Upper lobe of left lung (tissue), 6 donors: Measurements from ENCODE around the gene PCDHGA6. TPM values are rescaled to one million over a fixed set of nuclear protein-coding genes. Genes with fewer than 3 reads are reported as not detected.
"Not testable (repeated sequence)": the region's sequence is repeated elsewhere in the genome, so short reads cannot be mapped to it uniquely, and the experiment has no call there.

Experiments
- ATAC-seq, 2 donors: fragments of 200-7000 bp; cut with Tn5 transposase; one replicate each; pipeline ENCODE4 v1.9.1; 2022; ENCODE audit warnings: mild to moderate bottlenecking in 2 of 2, moderate library complexity in 2 of 2; ENCODE audit not compliant: low FRiP score in 2 of 2
- DNase-seq, 2 donors: peaks; one replicate each; pipeline ENCODE4 v3.0.0-alpha.2; 2019 to 2020
- H3K27ac ChIP-seq, 4 donors: fragments of 200-600 bp; sonication (generic); one replicate each; pipeline ENCODE4 v1.5.1; 2016 to 2019
- H3K27me3 ChIP-seq, 4 donors: fragments of 200-600 bp; sonication (generic); one replicate each; pipeline ENCODE4 v1.5.1; 2017 to 2019
- H3K36me3 ChIP-seq, 4 donors: fragments of 200-600 bp; sonication (generic); one replicate each; pipeline ENCODE4 v1.5.1; 2016 to 2019
- H3K4me1 ChIP-seq, 4 donors: fragments of 200-600 bp; sonication (generic); one replicate each; pipeline ENCODE4 v1.5.1; 2018 to 2019
- H3K4me3 ChIP-seq, 4 donors: fragments of 200-600 bp; sonication (generic); one replicate each; pipeline ENCODE4 v1.5.1; 2017 to 2019; ENCODE audit warnings: mild to moderate bottlenecking in 2 of 4, moderate library complexity in 1 of 4
- H3K9me3 ChIP-seq, 4 donors: fragments of 200-600 bp; sonication (generic); one replicate each; pipeline ENCODE4 v1.5.1; 2018 to 2019
- EP300 ChIP-seq, 4 donors: sonication (generic); formaldehyde crosslinking; IDR thresholded peaks; one replicate each; pipeline ENCODE4 v1.5.1; 2017; ENCODE audit warnings: antibody characterized with exemption in 4 of 4, control low read depth in 2 of 4
- POLR2A ChIP-seq, 4 donors: fragments of 450-650 bp; IDR thresholded peaks; one replicate each; pipeline ENCODE4 v1.5.1; 2016 to 2017; ENCODE audit warnings: antibody characterized with exemption in 4 of 4, mild to moderate bottlenecking in 2 of 4
- POLR2AphosphoS5 ChIP-seq, 2 donors: sonication (generic); formaldehyde crosslinking; IDR thresholded peaks; one replicate each; pipeline ENCODE4 v1.5.1; 2017; ENCODE audit warnings: antibody characterized with exemption in 2 of 2
- WGBS, 2 donors: methylation state at CpG; one replicate each; pipeline ENCODE4 v1.1.5; 2017 to 2018; 5-methylcytosine and 5-hydroxymethylcytosine counted together
- total RNA-seq, 6 donors: library from RNA; depleted of rRNA in 4 of 6; stranded (reverse); fragments of >200 nt in 4 of 6; gene quantifications; one replicate each; pipeline versions ENCODE4 v1.1.0 to v1.2.1, GENCODE V29; 2016 to 2021
- TF ChIP-seq, protein P1 (sequence below), 6 experiments: fragments of 450-650 bp in 4 of 6; fragments of 200-600 bp in 2 of 6; sonication (generic) in 2 of 6; IDR thresholded peaks; one replicate each; pipeline ENCODE4 v1.5.1; 2016 to 2019; ENCODE audit warnings: antibody characterized with exemption in 6 of 6
- donor health status: DM: no; HTN: no; CAD: no; lungs with moderate emphysema.
- donor health status: DM: no; HTN: yes; CAD: no; lungs with severe emphysema.

PCDHGA6 gene
- total RNA-seq, 6 donors from 2014 or later: 1.7 to 7.3 (median 3.6) TPM

DNA sequence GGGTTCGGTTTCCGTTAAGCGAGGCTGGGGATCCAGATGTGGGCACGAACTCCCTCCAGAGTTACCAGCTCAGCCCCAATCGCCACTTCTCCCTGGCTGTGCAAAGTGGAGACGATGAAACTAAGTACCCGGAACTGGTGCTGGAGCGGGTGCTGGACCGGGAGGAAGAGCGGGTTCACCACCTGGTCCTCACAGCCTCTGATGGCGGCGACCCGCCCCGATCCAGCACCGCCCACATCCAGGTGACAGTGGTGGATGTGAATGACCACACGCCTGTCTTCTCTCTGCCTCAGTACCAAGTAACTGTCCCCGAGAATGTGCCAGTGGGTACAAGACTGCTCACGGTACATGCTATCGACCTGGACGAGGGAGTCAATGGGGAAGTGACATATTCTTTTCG lies 9.7 kb downstream of the PCDHGA6 start:
- H3K9me3 ChIP-seq: peaks cover 35 to 71% (median 57%) of the 10 kb centered on the region in 4 donors
- TF ChIP-seq POLR2AphosphoS5 (IDR thresholded peaks at IDR 0.05) (no peak), POLR2A (IDR thresholded peaks at IDR 0.05) (no peak)
- WGBS, 2 donors: 34 to 35% methylated on average over 18 to 21 of the region's 21 CpGs
- H3K27ac ChIP-seq: no peak overlapping the region
- H3K4me1 ChIP-seq: no peaks in the 10 kb centered on the region
- no peak for ATAC-seq
- H3K36me3 ChIP-seq: no peaks in the 10 kb centered on the region
- no peaks in the 10 kb centered on the region for H3K27me3 ChIP-seq
- no peak for DNase-seq
- no peak overlapping the region for H3K4me3 ChIP-seq

DNA sequence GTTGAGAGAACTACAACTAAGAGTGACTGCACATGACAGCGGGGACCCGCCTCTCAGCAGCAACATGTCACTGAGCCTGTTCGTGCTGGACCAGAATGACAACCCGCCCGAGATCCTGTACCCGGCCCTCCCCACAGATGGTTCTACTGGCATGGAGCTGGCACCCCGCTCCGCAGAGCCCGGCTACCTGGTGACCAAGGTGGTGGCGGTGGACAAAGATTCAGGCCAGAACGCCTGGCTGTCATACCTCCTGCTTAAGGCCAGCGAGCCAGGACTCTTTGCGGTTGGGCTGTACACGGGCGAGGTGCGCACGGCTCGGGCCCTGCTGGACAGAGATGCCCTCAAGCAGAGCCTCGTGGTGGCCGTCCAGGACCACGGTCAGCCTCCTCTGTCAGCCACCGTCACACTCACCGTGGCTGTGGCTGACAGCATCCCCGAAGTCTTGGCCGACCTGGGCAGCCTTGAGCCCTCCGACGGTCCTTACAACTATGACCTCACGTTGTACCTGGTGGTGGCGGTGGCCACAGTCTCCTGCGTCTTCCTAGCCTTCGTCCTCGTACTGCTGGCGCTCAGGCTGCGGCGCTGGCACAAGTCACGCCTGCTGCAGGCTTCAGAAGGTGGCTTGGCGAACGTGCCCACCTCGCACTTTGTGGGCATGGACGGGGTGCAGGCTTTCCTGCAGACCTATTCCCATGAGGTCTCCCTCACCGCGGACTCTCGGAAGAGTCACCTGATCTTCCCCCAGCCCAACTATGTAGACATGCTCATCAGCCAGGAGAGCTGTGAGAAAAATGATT lies 11.0 kb downstream of the PCDHGA6 start:
- Histone ChIP-seq H3K36me3 (no peaks in the 10 kb centered on the region), H3K4me3 (no peak overlapping the region), H3K27ac (no peak overlapping the region), H3K4me1 (no peaks in the 10 kb centered on the region), H3K27me3 (no peaks in the 10 kb centered on the region), H3K9me3 (peaks cover 44 to 82% (median 67%) of the 10 kb centered on the region in 4 donors)
- DNase-seq (no peak), ATAC-seq (no peak)
- WGBS, 2 donors: 25 to 56% methylated on average over 9 to 36 of the region's 43 CpGs
- TF ChIP-seq POLR2A (IDR thresholded peaks at IDR 0.05): no peak
- no peak for TF ChIP-seq POLR2AphosphoS5 (IDR thresholded peaks at IDR 0.05)
- TF ChIP-seq, protein P1, sequence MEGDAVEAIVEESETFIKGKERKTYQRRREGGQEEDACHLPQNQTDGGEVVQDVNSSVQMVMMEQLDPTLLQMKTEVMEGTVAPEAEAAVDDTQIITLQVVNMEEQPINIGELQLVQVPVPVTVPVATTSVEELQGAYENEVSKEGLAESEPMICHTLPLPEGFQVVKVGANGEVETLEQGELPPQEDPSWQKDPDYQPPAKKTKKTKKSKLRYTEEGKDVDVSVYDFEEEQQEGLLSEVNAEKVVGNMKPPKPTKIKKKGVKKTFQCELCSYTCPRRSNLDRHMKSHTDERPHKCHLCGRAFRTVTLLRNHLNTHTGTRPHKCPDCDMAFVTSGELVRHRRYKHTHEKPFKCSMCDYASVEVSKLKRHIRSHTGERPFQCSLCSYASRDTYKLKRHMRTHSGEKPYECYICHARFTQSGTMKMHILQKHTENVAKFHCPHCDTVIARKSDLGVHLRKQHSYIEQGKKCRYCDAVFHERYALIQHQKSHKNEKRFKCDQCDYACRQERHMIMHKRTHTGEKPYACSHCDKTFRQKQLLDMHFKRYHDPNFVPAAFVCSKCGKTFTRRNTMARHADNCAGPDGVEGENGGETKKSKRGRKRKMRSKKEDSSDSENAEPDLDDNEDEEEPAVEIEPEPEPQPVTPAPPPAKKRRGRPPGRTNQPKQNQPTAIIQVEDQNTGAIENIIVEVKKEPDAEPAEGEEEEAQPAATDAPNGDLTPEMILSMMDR (IDR thresholded peaks at IDR 0.05): no peak
- TF ChIP-seq EP300 (IDR thresholded peaks at IDR 0.05): no peak

DNA sequence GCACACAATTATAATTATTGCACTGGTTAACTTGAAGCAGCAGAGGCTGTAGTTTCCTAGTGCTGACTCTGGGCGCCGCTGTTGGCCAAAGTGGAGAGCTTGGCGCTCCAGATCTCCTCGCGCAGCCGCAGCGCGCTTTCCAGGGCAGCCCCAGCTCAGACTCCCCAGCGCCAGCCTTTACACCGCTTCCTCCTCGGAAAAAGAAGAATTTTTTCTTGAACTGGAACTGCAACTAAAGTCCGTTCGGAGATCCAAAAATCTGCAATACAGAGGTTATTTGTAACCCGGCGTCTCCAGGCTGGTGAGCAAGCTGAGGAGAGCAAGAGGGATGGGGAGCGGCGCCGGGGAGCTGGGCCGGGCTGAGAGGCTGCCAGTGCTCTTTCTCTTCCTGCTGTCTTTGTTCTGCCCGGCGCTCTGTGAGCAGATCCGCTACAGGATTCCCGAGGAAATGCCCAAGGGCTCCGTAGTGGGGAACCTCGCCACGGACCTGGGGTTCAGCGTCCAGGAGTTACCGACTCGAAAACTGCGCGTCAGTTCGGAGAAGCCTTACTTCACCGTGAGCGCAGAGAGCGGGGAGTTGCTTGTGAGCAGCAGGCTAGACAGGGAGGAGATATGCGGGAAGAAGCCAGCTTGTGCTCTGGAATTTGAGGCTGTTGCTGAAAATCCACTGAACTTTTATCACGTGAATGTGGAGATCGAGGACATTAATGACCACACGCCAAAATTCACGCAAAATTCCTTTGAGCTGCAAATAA lies 14.0 kb downstream of the PCDHGA6 start, which contains the start of gene PCDHGB4:
Gene PCDHGB4, plus strand, starts transcription at position 142 of the 755 bp plus-strand sequence. Its CDS starts 187 bp downstream, at position 329.
- H3K9me3 ChIP-seq: peaks cover 41 to 89% (median 78%) of the 10 kb centered on the region in 4 donors

DNA sequence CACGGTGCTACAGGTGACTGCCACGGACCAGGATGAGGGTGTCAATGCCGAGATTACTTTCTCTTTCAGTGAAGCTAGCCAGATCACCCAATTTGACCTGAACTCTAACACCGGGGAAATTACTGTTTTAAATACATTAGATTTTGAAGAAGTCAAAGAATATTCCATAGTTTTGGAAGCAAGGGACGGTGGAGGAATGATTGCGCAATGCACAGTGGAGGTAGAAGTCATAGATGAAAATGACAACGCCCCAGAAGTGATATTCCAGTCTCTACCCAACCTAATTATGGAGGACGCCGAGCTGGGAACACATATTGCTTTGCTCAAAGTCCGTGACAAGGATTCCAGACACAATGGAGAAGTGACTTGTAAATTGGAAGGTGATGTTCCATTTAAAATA lies 15.0 kb downstream of the PCDHGA6 start:
- ATAC-seq (no peak), DNase-seq (no peak)
- no peaks in the 10 kb centered on the region for H3K36me3 ChIP-seq
- 44 to 50% methylated on average over 10 of the region's 10 CpGs for WGBS, 2 donors
- H3K27me3 ChIP-seq: no peaks in the 10 kb centered on the region
- peaks cover 43 to 89% (median 78%) of the 10 kb centered on the region in 4 donors for H3K9me3 ChIP-seq
- no peak overlapping the region for H3K27ac ChIP-seq
- H3K4me3 ChIP-seq: no peak overlapping the region
- H3K4me1 ChIP-seq: no peaks in the 10 kb centered on the region
- TF ChIP-seq EP300 (IDR thresholded peaks at IDR 0.05): no peak
- no peak for TF ChIP-seq POLR2AphosphoS5 (IDR thresholded peaks at IDR 0.05)
- TF ChIP-seq, protein P1 (IDR thresholded peaks at IDR 0.05): no peak
- TF ChIP-seq POLR2A (IDR thresholded peaks at IDR 0.05): no peak

More for the DNA sequence above, 14.0 kb downstream of the PCDHGA6 start, which contains the start of gene PCDHGB4:
- TF ChIP-seq, protein P1 (IDR thresholded peaks at IDR 0.05): peak in 5 of 6 experiments; percentile 12 to 28 (median 13)
- ATAC-seq: peak; percentile 56 to 79
- DNase-seq, H3K4me1 ChIP-seq, H3K27me3 ChIP-seq, H3K36me3 ChIP-seq, H3K27ac ChIP-seq: not testable (repeated sequence)
- 13 to 19% methylated on average over 16 to 24 of the region's 40 CpGs for WGBS, 2 donors
- peak within 1 kb of the TSS in 1 of 4 donors; percentile 25 for H3K4me3 ChIP-seq
